Measurements from ENCODE around the gene HTR3E. TPM values are rescaled to one million over a fixed set of nuclear protein-coding genes. Genes with fewer than 3 reads are reported as not detected.

HTR3E gene
- total RNA-seq, 4 donors from 2014 or later = 1.1 TPM; not detected in 3

GRCh38 chr3:184085389-184085852 lies 11.4 kb upstream of the HTR3E start:
- Histone ChIP-seq H3K9me3 (no peaks in the 10 kb centered on the region), H3K4me3 (no peak overlapping the region), H3K27ac (no peak overlapping the region), H3K4me1 (no peaks in the 10 kb centered on the region), H3K36me3 (no peaks in the 10 kb centered on the region), H3K27me3 (no peaks in the 10 kb centered on the region)
- no peak for TF ChIP-seq CTCF (IDR thresholded peaks at IDR 0.05)
- 41% methylated on average over 3 of the region's 3 CpGs for WGBS
- DNase-seq (ENCODE audit: low spot score in 2 of 2) = no peak

- H3K27ac ChIP-seq = no peak overlapping the region
- H3K4me1 ChIP-seq = no peaks in the 10 kb centered on the region
- WGBS = 97% methylated on average over 3 of the region's 3 CpGs
- TF ChIP-seq POLR2A (IDR thresholded peaks at IDR 0.05) = no peak
- TF ChIP-seq EP300 (IDR thresholded peaks at IDR 0.05) = no peak
- no peak for TF ChIP-seq POLR2AphosphoS5 (IDR thresholded peaks at IDR 0.05)
- no peak for TF ChIP-seq CTCF (IDR thresholded peaks at IDR 0.05)
- H3K4me3 ChIP-seq = no peak overlapping the region
- H3K36me3 ChIP-seq = no peaks in the 10 kb centered on the region
- peaks cover 3% of the 10 kb centered on the region for H3K27me3 ChIP-seq
- DNase-seq (ENCODE audit: low spot score in 2 of 2) = no peak
- peaks cover 4% of the 10 kb centered on the region for H3K9me3 ChIP-seq
These were observed 4.7 kb upstream of the HTR3E start for GRCh38 chr3:184092199-184092598.

GRCh38 chr3:184097556-184097955 lies 692 bp downstream of the HTR3E start:
- no peak for TF ChIP-seq POLR2A (IDR thresholded peaks at IDR 0.05)
- TF ChIP-seq POLR2AphosphoS5 (IDR thresholded peaks at IDR 0.05) = no peak
- no peak for TF ChIP-seq EP300 (IDR thresholded peaks at IDR 0.05)
- TF ChIP-seq CTCF (IDR thresholded peaks at IDR 0.05) = no peak
- Histone ChIP-seq H3K4me3 (no peak overlapping the region), H3K9me3 (no peaks in the 10 kb centered on the region), H3K27me3 (peaks cover 2% of the 10 kb centered on the region), H3K27ac (no peak overlapping the region), H3K36me3 (no peaks in the 10 kb centered on the region), H3K4me1 (no peaks in the 10 kb centered on the region)
- no peak for DNase-seq (ENCODE audit: low spot score in 2 of 2)
- 92% methylated on average over 6 of the region's 6 CpGs for WGBS

GRCh38 chr3:184099806-184100686 lies 3.2 kb downstream of the HTR3E start:
- WGBS = 68% methylated on average over 24 of the region's 24 CpGs

More at GRCh38 chr3:184099806-184100686, 3.2 kb downstream of the HTR3E start:
- no peaks in the 10 kb centered on the region for H3K4me1 ChIP-seq
- no peaks in the 10 kb centered on the region for H3K9me3 ChIP-seq
- no peak for TF ChIP-seq EP300 (IDR thresholded peaks at IDR 0.05)
- TF ChIP-seq CTCF (IDR thresholded peaks at IDR 0.05) = no peak
- no peak for TF ChIP-seq POLR2A (IDR thresholded peaks at IDR 0.05)
- no peak for TF ChIP-seq POLR2AphosphoS5 (IDR thresholded peaks at IDR 0.05)
- H3K27me3 ChIP-seq = no peaks in the 10 kb centered on the region
- H3K4me3 ChIP-seq = no peak overlapping the region
- no peak overlapping the region for H3K27ac ChIP-seq
- no peaks in the 10 kb centered on the region for H3K36me3 ChIP-seq
- no peak for DNase-seq (ENCODE audit: low spot score in 2 of 2)
